CD4-positive, alpha-beta T cell treated with Interleukin-6 for 4 hours (primary cell): ENCODE results near the gene SPATA31C1.
"Not testable (repeated sequence)": the region's sequence is repeated elsewhere in the genome, so short reads cannot be mapped to it uniquely, and the experiment has no call there.

Experiments
- DNase-seq: peaks from one replicate; pipeline ENCODE4 v3.0.0-alpha.2; 2020; ENCODE audit warnings: mixed read lengths

SPATA31C1 gene

DNA sequence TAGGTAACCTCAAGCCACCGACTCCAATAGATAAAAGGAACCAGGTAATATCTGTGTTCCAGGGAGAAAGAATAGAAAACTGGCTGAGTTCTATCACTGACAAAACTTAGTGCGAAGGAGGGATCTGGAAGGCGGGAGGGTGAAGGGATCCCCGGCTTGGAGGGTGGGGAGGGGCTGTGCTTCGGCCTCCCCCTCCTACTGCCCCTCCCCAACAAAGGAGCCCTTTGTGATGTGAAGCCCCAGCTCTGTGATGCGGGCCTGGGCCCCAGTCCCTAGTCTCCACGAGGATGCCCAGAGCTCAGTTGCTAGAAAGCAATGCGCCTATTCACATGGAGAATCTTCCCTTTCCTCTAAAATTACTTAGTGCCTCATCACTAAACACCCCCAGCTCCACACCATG, at the start of gene SPATA31C1:
SPATA31C1 (plus strand) TSS at position 301 of the 400 bp plus-strand sequence.
- DNase-seq = not testable (repeated sequence)

DNA sequence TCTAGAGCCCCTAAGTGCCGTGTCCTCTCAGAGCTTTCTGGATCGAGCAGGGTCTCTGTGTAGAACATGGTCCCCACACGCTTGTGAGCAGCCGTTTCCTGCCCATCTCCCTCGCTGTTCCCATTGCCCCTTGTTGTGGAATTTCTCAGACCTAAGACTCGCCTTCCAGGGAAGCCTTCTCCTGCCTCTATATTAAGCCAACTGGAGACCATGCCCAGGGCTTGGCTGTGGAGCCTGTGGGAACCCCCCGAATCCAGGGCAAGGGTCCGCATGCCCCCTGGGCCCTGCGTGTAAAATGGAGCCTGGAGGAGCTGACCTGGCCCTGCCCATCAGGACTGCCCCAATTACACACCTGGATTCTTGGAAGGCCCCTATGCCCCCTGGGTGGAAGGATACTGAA, 49.6 kb upstream of the SPATA31C1 start:
- no peak for DNase-seq

DNA sequence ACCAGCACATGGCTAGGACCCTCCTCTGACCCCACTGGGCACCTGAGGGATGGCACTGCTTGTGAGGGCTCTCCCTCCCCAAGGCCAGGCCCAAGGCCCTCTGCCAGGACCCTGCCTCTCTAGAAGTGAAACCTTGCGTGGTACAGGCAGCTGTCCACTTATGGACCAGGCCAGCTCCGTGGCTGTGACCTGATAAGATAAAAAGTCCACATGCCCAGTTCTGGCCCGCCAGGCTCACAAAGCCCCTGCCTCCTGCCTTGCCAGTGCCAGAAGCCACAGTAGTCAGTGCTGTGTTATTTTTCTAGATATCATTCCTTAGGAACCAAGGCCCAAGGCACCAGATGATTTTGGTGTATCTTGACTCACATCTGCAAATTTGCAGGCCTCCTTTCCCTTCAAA, 49.1 kb upstream of the SPATA31C1 start:
- DNase-seq = no peak

DNA sequence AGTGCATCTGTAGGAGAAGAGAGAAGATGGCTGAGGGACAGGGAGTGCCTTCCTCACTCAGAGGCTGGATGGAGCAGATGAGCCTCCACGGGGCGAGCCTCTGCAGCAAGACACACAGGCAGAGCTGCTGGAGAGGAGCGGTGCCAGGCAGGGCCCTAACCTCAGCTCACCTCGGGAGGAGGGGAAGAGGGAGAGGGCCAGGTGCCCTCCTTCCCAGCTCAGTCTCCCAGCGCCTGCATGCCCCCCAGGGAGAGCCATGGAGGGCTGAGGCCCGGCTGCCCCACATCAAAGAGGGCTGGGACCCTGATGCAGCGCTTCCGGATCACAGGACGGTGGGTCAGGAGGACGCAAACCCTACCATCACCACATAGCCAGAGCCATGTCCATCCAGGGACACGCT, 48.7 kb upstream of the SPATA31C1 start:
- no peak for DNase-seq

DNA sequence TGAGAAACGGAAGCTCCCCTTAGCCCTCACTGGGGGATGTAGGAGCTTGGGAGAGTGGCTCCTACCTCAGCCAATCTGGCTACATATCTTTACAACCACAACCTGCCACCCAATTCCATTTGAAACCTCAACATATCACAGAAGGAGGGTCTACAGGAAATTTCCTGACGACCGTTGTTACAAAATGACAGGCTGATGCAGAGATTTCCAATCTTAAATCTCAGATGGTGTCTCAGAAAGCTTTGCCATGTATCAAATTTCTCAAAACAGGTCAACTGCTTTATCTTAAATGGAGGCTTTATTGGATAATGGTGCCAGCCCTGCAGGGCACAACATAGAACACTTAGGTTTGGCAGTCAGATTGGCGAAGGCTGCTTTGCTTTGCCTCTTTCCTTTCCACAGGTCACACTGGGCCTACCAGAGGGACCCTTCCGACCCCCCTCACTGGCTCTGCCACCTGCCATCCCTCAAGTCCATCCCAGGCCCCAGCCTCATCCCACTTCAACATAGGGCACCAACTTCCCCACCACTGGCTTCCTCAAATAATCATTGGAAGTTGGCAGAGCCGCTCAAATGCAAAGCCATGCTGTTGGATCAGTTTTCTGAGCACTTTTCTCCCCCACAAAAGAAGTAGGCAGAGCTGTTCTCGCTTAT, 46.2 kb upstream of the SPATA31C1 start:
- no peak for DNase-seq

DNA sequence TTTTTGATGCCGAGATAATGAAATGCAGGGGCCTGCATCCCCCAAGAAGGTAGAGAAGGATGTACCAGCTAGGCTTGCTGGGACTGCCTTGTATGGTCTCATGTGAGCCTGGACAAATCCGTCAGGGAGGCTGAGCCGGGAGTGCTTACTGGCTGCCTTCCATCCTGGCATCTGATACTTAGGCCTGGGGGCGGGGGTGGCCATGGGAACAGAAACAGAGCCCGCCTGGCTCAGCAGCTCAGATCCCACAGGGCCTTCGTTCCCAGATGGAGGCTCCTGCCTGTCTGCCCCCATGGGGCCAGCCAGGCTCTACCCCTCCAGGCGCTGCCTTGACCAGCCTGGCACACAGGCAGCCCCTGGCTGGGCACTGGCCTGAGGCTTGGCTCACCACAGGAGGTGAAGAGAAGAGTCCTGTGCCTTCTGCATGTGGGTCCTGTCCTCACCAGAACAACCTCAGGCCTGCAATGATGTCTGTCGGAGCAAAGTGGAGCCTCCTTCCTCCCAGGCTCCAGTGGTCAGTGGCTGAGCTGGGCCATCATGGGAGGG, 45.6 kb upstream of the SPATA31C1 start:
- DNase-seq = no peak

DNA sequence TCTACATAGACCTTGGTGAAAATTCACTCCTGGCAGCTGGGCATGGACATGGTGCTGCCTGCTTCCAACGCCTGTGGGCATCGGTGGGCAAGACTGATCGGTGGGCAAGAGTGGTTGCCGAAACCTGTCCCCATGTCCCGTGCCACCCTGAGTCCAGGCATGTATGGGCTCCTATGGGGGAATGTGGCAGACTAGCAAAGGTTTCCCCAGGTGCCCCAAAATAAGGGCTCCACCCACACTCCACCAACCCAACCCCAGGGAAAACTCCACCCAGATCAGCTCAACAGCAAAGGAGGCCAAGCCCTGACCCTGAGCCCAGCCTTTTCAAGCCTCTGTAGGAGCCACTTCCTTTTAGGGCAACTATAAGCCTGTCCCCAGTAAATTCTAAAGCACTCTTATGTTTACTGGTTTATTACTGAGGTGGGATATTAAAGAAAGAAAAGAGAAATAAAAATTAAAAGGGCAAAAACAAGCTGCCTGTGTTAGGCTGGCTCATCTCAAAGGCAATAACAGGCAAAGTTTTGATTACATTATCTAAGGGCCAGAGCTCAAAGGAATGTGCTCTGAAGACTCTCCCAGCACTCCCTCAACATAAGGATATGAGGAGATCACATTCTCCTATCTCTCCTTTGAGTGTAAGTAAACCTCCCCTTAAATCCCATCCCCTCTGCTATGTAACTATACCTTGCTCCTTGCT, 44.0 kb upstream of the SPATA31C1 start:
- no peak for DNase-seq

DNA sequence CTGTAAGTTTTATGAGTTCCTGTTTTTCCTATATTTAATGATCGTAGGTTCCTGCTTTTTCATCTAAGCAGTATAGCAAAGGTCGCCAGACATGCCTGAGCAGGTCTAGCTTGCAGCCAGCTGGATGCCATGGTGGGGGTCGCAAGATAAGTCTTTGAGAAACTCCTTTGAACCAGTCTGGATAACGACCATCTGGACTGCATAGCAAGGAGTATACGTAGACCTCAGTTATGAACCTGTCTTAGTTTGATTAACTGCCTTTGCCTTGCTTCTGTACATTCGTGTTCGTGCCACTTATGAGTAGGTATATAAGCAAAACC, 43.5 kb upstream of the SPATA31C1 start:
- no peak for DNase-seq

DNA sequence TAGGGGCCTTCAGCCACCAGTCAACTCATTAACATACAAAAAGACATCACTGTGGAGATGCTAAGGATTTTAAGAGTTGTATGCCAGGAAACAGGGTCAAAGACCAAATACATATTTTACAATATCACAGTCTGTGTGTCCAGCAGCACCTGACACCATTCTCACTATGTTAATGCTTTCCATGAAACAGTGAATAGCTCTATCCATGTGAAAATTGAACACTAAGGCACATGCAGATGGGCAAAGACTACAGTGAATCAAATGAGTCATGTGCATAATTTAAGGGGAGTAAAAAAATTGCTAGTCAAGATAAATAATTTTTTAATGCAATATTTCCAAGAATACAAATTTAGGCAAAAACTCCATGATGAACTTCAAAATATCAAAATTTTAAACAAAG, 42.7 kb upstream of the SPATA31C1 start:
- DNase-seq = no peak

DNA sequence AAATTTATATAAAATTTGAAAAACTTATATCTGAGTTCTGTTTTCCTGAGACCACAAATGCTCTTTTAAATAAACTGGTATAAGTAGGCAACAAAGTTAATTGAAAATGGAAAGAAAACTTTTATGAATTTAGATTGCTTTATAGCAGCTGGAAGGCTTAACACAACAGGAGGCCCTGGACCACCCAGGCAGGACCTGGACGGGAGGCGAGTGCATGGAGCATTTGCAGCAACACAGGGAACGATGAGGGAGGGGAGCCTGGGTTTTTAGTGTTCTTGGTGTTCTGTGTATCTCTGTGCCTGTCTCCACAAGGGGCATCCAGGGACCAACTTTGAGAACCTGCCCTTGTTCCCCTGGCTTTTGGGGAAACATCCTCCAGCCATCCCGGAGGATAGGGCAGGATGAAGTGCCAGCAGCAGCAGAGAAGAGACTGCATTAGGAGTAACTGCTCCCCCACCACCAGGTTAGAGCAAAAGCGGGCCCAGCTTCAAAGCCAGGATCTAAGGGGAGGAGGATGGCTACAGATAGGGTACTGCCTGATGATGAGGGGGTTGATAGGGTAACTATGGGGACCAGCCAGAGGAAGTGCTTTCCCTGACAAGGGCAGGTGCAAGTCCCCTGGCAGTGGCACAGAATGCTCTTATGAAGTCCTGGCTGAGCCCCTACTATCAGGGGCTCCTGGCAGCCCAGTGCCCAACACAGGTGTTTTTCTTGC, 41.8 kb upstream of the SPATA31C1 start:
- DNase-seq = no peak

DNA sequence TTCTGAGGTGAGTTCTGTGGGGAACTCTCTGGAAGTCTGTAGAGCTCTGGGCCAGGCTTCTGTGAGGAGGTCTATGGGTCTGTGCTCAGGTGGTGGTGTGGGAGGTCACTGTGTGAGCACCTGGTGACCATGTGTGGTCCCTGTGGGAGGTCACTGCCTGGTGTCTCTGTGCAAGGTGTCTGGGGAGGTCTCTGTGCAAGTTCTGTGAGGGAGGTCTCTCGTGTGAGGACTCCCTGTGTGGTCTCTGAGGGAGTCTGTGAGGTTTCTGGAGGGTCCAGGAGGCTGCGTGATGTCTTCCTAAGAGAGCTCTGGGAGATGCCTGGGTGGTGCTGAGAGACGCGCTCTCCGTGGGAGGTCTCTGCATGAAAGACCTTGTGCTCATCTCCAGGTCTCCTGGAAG, 41.1 kb upstream of the SPATA31C1 start:
- no peak for DNase-seq

DNA sequence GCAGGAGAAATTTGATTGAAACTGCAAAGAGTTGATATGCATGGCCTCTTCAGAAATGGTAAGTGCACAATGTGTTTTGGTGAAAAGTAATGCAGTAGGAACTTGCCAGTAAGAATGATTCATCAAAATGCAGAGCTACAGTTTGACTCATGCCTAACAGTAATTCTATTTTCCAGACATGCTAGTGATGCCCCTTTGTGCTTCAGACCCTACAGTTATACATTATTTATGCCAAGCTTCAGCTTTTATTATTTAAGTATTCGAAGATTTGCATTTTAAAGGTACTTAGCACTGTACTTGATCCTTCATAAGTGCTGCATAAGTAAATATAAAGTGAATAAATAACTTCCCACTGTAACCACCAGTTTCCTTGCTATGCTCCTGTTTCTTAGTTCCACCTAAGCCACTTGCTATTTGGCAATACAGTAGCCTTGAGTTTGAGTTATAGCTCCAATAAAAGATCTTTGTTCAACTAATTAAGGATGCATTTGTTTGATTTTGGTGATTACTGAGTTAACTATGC, 38.7 kb upstream of the SPATA31C1 start:
- no peak for DNase-seq

DNA sequence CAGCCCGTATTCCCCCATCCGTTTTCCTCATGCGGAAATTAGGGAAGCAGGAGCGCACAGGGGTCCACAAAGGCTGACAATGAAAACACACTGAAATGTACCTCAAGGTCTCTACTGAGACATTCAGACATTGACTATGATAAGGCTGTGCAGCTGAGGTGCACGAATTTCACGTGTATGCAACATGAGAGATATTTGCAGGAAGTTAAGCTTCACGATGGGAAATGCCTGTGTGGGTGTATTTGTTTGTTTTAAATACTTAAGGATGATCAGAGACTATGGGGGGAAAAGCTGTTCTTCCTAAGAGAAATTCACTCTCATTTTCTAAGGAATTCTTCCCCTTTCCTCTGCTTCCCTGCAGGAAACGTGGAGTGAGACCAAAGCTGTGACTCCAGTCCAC, 37.6 kb upstream of the SPATA31C1 start:
- DNase-seq = no peak

DNA sequence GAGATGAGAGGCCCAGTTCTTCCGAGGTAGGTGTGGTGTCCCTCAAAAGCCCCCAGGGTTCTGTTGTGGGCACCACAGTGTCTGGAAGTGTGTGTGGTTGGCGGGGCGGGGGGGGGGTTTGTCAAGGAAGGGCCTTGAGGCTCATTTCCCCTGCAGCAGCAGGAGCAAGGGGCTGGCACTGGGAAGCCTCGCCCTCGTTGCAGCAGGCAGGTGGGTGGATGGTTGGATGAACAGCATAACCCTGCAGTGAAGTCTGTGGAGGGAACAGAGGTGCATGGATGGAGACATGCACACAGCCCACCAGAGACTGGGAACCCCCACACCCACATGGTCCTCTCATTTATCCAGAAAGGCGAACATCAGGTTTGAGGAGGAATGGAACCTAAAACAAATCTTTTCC, 37.1 kb upstream of the SPATA31C1 start:
- no peak for DNase-seq

DNA sequence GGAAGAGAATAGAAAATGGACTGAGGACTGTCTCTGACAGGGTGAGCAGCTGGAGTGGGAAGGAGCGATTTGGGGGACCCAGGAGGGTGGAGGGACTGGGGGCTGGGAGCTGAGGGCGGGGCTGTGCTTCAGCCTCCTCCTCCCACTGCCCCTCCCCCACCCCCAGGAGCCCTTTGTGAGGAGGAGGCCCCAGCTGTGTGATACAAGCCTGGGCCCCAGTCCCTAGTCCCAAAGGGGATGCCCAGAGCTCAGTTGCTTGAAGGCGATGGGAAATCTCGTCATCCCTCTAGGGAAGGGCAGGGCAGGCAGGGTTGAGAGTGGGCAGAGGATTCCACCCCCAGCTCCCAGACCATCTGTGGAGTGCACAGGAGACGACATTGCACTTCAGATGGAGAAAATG, 35.1 kb upstream of the SPATA31C1 start, which contains the start of gene SPATA31E1:
SPATA31E1 (plus strand) TSS at position 251 of the 400 bp plus-strand sequence; CDS start at position 266, 15 bp downstream.
- no peak for DNase-seq

DNA sequence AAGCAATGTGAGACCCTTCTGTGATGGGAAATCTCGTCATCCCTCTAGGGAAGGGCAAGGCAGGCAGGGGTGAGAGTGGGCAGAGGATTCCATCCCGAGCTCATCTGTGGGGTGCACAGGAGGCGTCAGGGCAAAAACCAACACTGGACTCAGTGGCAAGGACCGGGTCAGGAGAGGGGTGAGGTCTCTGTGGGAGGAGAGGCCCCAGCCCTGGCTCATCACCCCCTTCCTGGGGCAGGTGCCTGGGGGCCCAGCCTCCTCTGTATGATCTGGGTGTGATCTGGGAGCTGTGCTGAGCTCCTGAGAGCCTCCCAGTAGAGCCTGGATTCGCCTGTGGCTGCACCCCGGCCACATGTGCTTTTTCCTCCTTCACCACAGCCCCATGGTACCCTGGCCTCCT, 34.5 kb upstream of the SPATA31C1 start:
- DNase-seq = no peak

DNA sequence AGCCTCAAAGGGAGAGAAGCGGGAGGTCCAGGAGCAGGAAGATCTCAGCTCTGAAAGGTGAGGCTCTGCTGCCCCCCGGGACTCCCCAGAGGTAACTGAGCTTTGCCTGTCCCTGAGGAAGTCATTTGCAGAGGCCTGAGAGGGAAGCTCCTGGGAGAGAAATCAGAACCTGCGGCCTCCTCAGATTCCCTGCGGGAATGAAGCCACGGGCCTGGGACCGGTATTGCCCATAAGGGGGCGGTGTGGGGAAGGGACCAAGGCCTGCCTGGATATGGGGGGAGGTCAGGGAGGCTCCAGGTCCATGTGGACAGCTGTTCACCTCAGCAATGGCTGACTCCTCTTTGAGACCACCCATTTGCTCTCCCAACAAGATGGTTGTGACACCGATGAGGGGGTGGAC, 33.8 kb upstream of the SPATA31C1 start:
- DNase-seq = no peak

DNA sequence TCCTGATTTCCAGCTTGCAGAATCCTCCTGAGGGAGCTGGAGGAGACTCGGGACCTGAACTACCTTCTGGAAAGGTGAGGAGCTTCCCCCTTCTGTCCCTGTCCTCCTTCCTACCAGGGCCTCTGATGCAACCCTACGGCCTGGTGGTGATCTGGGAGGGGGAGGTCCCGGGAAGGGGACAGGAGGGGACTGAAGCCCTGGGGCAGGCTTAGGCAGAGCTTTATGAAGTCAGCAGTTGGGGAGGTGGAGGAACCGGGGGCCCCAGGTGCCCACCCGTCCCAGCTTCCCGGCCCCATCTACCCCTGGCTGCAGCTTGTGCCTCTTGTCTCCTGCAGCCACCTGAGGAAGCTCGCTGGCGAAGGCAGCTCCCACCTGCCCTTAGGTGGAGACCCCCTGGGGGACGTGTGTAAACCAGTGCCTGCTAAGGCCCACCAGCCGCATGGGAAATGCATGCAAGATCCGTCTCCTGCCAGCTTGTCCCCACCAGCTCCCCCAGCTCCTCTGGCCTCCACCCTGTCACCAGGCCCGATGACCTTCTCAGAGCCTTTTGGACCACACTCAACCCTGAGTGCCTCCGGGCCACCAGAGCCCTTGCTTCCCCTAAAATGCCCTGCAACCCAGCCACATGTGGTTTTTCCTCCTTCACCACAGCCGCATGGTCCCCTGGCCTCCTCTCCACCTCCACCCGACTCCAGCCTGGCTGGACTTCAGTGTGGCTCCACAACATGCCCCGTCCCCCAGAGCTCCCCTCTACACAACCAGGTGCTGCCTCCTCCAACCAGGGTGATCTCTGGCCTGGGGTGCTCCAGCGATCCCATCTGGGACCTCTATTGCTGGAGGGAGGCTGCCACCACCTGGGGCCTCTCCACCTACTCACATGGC, 32.9 kb upstream of the SPATA31C1 start:
- no peak for DNase-seq

DNA sequence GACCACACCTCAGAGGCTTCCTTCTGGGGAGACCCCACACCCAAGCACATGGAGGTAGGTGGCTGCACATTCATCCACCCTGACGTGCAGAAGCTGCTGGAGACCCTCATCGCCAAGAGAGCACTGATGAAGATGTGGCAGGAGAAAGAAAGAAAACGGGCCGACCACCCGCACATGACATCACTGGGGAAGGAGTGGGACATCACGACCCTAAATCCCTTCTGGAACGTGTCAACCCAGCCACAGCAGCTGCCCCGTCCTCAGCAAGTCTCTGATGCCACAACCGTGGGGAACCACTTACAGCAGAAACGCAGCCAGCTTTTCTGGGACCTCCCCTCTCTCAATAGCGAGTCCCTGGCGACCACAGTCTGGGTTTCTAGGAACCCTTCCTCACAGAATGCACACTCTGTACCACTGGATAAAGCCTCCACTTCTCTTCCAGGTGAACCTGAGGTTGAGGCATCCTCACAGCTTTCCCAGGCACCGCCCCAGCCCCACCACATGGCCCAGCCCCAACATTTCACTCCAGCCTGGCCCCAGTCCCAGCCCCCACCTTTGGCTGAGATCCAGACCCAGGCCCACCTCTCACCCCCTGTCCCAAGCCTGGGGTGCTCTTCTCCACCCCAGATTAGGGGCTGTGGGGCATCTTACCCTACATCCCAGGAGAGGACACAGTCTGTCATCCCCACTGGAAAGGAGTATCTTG, 32.1 kb upstream of the SPATA31C1 start:
- no peak for DNase-seq

DNA sequence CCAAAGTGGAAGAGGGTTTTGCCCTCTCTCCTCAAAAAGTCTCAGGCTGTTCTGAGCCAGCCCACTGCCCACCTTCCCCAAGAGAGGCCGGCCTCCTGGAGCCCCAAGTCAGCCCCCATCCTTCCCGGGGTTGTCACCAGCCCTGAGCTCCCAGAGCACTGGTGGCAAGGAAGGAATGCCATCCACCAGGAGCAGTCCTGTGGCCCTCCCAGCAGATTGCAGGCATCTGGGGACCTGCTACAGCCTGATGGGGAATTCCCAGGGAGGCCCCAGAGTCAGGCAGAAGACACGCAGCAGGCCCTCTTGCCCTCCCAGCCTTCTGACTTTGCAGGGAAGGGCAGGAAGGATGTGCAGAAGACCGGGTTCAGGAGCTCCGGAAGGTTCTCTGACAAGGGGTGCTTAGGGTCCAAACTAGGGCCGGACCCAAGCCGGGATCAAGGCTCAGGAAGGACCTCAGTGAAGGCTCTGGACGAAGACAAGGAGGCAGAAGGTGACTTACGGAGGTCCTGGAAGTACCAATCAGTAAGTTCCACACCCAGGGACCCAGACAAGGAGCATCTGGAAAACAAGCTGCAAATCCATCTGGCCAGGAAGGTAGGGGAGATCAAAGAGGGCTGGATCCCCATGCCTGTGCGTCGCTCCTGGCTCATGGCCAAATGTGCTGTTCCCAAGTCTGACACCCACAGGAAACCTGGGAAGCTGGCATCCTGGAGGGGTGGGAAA, 31.4 kb upstream of the SPATA31C1 start:
- DNase-seq = no peak

DNA sequence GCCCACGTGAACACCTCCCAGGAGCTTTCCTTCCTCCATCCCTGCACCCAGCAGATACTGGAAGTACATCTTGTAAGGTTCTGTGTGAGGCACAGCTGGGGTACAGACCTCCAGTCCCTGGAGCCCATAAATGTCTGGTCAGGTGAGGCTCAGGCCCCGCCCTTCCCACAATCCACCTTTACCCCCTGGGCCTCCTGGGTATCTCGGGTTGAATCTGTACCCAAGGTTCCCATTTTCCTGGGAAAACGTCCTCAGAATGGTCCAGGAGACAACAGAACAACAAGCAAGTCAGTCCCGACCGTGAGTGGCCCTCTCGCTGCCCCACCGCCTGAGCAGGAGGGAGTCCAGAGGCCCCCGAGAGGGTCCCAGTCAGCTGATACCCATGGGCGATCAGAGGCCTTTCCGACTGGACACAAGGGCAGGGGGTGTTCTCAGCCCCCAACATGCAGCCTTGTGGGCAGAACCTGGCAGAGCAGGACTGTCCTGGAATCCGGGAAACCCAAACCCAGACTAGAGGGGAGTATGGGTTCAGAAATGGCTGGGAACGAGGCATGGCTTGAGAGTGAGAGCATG, 30.7 kb upstream of the SPATA31C1 start:
- no peak for DNase-seq
